Mammary epithelial cell (primary cell): Measurements from ENCODE around the gene EXOC3.

Experiments
- EZH2 ChIP-seq: IDR thresholded peaks from 2 replicates; pipeline ENCODE4 v1.6.1; 2012; ENCODE audit warnings: low read length, inconsistent platforms, borderline replicate concordance
- TF ChIP-seq, protein P1 (sequence below), 2 donors: IDR thresholded peaks in 1 of 2; conservative IDR thresholded peaks in 1 of 2; 2 replicates each; pipeline ENCODE4 v1.5.1; 2011 to 2012; ENCODE audit warnings: inconsistent platforms in 2 of 2, low read length in 2 of 2, mild to moderate bottlenecking in 2 of 2, control low read depth in 1 of 2, low read depth in 1 of 2; ENCODE audit not compliant: insufficient read depth in 1 of 2; ENCODE audit errors: extremely low read depth in 1 of 2

DNA sequence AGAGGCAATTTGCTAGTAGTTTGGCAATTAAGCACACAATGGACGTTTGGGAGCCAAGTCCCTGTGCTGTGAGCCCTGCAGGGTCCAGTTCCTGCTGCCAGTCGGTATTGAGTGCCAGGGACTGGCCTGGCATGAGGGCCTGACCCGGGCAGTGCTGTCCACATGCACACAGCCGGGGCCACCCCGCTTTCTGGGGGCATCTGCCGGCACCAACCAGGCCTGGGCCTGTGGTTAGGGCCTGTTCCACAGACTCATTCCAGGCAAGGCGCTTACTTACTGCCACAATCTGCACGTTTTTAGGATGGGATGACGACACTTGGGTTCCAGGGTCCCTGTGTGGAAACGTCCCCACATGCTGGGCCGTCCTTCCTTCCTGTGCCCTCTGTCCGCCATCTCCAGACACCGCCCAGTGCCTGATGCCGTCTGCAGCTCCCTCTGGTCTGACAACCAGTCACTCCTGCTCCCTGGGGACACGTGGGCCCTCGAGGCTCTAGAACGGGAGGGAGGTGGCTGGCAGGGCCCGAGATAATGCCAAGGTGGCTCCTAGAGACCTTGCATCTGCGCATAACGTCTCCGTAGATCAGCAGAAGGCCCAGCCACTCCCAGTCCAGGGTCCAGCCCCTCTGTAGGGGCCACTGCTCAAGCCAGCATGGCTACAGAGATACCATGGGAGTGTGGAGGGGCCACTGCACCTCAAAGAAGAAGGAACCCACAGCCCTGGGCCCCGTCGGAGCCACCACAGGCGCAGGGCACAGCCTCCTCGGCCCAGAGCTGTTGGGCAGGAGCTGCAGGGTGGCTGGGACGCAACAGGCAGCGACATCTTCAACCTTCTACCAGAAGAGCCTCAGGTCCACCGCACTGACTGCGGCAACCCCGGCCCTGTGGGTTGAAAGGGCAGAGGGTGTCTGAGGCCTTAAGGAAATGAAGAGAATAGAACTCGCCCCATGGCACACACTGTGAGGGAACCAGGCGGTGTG, 56.5 kb downstream of the EXOC3 start:
- TF ChIP-seq, protein P1, sequence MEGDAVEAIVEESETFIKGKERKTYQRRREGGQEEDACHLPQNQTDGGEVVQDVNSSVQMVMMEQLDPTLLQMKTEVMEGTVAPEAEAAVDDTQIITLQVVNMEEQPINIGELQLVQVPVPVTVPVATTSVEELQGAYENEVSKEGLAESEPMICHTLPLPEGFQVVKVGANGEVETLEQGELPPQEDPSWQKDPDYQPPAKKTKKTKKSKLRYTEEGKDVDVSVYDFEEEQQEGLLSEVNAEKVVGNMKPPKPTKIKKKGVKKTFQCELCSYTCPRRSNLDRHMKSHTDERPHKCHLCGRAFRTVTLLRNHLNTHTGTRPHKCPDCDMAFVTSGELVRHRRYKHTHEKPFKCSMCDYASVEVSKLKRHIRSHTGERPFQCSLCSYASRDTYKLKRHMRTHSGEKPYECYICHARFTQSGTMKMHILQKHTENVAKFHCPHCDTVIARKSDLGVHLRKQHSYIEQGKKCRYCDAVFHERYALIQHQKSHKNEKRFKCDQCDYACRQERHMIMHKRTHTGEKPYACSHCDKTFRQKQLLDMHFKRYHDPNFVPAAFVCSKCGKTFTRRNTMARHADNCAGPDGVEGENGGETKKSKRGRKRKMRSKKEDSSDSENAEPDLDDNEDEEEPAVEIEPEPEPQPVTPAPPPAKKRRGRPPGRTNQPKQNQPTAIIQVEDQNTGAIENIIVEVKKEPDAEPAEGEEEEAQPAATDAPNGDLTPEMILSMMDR (conservative IDR thresholded peaks at IDR 0.05 in 1 of 2, IDR thresholded peaks at IDR 0.05 in 1 of 2; ENCODE audit: extremely low read depth in 1 of 2, insufficient read depth in 1 of 2, low read depth in 1 of 2, low read length in 2 of 2), result no peak
- TF ChIP-seq EZH2, result no peak
